Activated CD4-positive, CD25-positive, alpha-beta regulatory T cell treated with anti-CD3 and anti-CD28 coated beads, Interleukin-2, amount 50 U/mL, for 16 hours (primary cell): Measurements from ENCODE around the gene SLC43A2.

Experiments used
- DNase-seq: peaks from one replicate; pipeline ENCODE4 v3.0.0-alpha.2; 2020; ENCODE audit warnings: low read depth, low spot score

Gene SLC43A2

DNA sequence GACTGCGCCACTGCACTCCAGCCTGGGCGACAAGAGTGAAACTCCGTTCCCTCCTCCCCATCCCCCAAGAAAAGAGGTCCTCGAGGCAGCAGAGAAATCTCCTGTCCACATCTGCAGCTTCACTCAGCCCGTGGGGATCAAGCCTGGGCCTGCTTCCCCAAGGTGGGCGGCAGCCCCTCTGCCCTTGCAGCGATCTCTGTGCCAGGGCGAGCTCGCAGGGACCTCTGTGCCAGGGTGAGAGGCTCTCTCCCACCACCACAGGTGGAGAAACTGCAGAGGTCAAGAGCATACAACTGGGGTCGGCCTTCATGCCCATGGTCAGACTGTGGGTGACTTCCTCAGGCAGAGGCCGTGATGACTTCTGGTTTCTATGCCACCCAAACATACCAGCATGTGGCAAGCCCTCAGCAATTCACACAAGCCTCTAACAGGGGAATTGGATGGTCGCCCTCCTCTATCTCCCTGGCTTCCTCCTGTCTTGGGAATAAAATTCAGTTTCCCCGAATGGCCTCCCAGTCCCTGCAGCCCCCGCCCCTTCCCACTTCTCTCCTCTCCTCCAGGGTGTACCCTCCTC is 5.5 kb downstream of the SLC43A2 start:
- DNase-seq: no peak

DNA sequence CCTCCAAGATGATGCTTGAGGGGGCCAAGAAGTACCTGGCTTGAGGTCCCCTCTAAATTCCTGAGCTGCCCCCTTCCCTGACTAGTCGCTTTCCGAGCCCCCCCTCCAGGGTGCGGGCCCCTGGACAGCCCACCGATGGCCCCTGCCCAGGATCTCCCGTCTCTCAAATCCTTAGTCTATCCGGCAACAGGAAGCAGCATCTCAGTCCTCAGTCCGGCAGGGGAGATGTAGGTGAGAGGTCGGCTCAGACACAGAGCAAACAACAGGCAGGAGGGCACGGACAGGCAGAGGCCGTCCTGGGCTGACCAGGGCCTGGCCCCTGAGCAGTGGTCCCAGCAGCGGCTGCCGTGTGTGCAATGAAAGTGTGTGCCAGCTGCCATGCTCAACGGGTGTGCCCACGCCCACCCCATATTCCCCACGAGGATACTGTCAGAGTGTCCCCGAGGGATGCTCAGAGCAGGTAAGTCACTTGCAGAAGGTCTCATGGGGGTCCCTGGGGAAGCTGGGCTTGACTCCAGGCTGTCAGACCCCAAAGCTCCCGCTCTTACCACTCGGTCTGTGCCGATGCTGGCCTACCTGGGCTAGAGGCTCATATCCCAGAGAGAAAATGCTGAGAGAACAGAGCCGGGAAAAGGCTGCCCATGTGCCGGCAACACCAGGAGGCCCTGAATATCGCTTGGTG is 7.2 kb downstream of the SLC43A2 start:
- DNase-seq: no peak

DNA sequence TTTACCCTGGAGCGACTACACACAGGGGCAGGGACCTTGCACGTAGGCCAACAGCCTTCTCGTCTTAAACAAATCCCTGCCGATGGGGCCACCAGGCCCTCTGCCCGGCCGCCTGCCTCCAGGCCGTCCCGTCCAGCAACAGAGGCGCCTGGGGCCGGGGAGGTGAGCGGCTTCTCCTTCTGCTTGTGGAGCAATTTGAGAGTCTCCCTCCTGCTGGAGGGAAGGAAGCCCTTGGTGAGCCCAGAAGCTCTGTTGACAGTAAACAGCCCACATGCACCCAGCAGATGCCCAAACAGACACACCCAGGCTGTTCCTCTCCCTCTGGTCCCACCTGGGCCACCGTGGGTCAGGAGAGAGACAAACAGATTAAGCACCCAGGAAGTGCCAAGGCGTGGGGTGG is 8.1 kb downstream of the SLC43A2 start:
- no peak for DNase-seq

DNA sequence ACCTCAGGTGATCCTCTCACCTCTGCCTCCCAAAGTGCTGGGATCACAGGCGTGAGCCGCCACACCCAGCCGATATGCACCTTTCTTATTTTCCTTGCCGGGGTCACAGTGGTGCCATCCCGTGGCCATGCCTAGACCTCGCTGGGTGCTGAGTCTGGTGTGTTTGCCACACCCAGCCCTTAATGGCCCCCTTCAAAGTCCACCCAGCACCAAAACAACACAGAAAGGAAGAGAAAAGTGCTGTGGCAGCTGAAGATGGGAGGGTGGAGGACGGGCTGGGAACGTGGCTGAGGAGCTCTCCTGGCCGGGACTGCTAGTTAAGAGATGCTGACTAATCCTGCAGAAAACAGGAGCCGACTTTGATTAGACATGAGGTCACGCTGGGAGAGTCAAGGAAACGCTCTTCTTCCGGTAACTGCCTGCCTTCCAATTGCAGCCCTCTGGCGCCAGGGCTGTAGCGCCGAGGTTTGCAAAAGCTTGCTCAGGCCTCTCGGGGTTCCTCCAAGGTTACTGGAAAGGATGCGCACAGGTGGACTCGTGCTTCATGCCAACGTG is 10.9 kb downstream of the SLC43A2 start:
- no peak for DNase-seq

DNA sequence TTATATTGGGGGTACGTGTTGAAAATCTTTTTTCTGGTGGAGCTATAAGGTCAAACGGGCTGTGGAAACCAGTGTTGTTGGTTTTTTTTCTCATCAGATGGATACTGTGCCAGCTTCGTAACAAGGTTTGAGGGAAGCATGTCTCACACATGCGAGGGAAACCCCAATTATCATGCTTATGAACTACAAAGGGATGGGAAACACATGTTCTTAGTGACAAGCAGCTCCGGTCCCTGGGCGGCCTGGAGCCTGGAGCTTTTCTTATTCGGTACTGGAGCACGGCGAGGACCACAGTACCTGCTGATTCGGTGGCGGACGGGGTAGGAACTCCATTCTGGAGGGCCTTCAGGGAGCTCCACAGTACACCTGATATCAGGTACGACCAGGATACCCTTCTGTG is 12.5 kb downstream of the SLC43A2 start:
- no peak for DNase-seq

DNA sequence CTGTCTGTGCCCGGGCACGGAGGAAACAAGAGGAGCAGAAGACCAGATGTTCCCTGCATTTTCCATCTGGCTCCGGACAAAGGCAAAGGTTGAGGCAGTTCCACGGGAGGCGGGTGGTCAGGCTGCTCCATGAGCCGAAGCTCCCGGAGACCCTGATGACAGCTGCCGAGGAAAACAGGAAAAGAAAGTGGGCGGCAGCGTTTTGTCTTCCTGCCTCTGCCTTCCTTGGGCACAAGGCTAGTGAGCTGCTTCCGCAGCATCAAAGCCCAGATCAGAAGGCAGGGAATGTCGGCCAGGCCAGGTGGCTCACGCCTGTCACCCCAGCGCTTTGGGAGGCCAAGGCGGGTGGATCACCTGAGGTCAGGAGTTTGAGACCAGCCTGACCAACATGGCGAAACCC is 16.2 kb downstream of the SLC43A2 start:
- no peak for DNase-seq

DNA sequence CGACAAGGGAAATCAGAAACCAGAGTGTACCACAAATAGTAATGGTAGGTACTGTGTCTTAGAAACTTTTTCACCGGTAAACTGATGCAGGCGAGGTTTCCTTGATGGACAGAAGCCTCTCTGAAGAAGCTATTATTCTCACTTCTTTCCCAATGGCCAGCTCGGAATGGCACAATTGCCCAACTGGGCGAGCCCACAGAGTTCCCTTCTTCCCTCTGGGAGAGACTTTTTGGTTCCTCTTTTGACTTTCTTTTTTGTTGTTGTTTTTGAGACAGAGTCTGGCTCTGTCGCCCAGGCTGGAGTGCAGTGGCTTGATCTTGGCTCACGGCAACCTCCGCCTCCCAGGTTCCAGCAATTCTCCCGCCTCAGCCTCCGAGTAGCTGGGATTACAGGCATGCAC is 16.9 kb downstream of the SLC43A2 start:
- no peak for DNase-seq

DNA sequence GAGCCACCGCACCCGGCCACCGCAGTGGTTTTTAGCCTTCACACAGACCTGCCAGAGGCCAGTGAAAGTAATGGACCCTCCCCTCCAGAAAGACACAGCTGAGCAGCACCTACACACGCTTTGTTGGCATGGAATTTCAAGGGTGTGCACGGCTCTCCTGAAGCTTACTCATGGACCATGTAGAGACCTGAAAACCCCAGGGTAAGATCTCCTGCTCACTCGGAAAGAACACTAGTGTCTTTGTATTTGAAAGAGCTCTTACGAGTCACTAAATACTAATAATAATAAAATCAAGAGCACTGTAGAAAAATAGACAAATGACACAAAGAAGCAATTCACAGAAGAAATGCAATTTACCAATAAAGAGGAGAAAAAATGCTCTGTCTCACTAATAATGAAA is 20.0 kb downstream of the SLC43A2 start:
- DNase-seq: no peak

DNA sequence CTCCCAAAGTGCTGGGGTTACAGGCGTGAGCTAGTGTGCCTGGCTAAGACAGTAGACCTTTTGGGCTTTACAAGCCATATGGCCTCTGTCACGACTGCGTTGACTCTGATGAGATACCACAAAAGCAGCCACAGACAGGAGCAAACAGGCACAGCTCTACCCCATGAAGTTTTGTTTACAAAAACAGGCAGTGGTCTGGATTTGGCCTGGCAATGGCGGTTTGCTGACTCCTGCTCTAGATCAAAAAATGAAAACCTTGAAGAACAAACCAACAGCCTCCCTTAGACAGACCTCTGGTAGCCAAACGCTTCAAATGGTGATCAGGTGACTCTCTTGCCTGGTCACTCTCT is 20.7 kb downstream of the SLC43A2 start:
- no peak for DNase-seq

DNA sequence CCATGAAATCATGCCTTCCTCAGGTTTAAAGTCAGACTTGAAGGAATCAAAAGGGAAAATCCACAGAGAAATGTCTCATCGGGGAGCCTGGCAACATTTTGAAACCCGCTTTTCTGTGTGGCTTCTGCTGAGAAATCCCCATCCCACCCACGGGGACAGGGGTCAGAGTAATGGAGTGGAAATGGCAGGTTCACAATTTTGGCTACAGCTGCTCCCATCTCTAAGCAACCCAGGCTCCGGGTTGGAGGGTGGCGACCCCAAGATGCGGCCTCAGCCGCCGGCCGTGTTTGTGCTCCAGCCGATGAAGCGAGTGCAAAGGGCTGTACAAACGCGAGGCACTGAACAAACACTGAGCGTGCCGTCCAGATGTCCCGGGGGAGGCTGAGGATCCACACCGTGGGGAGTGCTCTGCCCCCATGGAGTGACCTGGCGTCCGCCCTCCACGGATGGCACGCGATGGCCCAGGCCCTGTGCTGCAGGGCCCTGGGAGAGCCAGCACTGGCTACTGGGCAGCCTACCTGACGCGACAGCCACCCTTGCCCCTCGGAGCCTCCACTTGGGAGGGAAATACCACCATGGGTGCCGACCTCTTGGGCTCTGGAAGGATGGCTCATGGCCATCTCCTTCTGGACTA is 22.2 kb downstream of the SLC43A2 start:
- DNase-seq: no peak

DNA sequence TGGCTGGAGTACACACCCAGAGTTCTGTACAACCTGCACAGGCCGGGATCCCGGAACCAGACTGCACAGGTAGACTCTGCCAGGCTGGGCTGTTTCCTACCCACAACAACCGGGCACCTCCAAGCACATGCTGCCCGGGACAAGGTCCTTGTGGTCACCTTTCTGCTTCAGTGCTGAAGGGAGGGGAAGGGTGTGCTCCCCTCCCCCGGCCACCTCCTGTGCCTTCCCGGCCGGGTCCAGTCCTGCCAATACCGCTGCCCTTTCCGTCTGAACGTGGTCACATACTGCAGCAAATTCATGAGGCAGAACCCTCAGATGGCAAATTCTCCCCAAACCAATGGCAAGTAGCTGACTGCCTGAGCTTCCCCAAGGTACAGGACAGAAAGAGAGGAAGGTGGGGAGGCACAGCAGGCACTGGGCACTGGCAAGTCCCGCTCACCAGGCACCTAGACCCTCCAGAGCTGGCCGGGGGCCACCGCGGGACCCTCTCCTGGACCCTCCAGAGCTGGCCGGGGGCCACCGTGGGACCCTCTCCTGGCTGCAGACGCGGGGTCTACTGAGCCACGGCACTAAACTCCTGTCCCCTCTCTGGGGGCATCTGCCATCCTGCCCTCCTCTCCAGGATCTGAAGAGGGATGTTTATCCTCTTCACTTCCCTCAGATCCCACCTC is 22.8 kb downstream of the SLC43A2 start:
- no peak for DNase-seq

DNA sequence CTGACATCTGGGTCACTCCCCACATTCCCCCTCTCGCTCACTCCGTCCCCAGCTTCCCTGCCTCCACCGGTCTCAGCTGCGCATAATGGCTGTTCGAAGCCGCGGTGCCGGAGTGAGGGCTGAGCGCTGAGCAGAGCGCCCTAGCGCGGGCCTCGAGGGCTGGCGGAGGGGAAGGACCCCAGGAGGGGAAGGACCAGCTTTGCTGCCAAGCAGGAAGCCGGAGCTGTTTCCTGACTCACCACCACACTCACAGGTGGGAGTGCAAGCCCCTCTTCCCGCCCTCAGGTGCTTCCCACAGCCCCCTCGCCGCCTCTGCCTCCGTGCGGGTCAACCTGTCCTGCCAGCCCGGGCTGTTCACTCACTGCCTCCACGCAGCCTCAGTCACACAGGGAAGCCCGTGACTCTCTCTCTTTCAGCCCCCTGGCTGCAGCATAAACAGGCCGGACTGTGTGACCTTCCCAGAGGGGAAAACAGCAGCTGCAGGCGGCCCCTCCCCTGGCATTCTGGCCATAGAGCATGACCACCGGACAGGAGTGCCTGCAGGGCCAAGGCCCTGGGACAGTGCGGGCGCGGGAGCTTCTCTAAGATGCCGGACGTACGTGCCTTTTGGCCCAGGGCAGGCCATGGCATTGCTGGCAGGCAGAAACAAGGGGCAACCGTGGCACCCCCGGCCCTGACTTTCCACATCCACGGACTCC is 23.7 kb downstream of the SLC43A2 start:
- DNase-seq: no peak

DNA sequence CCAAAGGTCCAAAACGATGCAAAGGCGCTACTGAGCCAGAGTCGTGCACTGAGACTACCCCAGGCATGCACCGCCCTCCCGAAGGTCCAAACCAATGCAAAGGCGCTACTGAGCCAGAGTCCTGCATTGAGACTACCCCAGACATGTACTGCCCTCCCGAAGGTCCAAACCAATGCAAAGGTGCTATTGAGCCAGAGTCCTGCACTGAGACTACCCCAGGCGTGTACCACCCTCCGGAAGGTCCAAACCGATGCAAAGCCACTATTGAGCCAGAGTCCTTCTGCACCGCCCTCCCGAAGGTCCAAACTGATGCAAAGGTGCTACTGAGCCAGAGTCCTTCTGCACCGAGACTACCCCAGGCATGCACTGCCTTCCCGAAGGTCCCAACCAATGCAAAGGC is 27.1 kb downstream of the SLC43A2 start:
- DNase-seq: no peak

DNA sequence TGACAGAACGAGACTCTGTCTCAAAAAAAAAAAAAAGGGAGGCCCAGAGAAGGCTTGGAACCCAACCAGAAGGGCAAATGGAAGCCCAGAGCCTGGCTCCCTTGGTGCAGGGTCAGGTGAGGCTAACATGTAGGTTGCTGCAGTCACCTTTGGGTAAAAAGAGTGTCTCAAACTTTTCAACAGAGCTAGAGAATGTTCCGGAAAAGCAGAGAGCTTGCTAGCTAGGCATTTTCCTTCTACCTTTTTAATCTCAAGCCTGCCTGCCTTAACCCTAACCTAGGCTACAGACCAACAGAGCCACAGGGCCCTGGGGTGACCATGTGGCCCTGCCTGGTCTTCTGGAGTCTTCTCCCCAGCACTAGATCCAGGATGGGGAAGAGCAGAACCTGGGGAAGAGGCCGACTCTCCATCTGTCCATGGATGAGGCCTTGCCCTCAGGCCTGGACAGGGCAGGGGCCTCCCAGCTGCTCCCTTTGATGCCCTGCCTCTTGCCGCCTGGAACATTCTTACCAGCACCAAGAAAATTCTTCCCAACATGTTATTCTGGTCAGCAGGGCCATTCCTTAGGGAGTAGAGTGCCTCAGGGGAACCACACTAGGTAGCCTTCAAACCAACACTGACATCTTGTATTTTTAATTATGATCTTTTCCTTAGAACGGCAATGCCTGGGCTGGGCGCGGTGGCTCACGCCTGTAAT is 30.1 kb downstream of the SLC43A2 start:
- DNase-seq: no peak

DNA sequence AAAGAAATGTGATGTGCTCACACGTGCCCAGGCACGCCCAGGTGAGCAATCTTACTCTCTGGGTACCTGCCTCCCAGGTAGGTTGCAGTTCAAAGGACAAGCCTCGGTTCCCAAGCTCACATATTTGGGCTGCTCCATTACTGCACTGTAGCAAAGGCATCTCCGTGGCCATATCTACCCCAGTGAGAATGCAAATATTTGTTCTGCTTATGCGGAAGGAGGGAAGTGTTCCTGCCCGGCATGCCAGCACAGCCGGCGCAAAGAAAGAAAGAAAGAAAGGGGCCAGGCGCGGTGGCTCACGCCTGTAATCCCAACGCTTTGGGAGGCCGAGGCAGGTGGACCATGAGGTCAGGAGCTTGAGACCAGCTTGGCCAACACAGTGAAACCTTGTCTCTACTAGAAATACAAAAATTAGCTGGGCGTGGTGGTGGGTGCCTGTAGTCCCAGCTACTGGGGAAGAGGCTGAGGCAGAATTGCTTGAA is 30.7 kb downstream of the SLC43A2 start:
- no peak for DNase-seq

DNA sequence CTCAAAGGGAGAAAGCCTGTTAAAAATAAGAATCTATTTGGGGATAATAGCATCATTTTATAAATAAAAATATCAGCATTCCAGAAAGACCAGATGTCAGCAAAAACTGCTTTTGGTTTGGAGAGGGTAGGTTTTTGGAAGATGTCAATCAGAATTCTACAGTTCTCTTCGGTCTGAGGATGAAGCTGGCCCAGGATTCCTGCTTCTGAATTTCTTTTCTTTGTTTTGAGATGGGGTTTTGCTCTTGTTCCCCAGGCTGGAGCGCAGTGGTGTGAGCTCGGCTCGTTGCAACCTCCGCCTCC is 35.1 kb downstream of the SLC43A2 start:
- DNase-seq: no peak

DNA sequence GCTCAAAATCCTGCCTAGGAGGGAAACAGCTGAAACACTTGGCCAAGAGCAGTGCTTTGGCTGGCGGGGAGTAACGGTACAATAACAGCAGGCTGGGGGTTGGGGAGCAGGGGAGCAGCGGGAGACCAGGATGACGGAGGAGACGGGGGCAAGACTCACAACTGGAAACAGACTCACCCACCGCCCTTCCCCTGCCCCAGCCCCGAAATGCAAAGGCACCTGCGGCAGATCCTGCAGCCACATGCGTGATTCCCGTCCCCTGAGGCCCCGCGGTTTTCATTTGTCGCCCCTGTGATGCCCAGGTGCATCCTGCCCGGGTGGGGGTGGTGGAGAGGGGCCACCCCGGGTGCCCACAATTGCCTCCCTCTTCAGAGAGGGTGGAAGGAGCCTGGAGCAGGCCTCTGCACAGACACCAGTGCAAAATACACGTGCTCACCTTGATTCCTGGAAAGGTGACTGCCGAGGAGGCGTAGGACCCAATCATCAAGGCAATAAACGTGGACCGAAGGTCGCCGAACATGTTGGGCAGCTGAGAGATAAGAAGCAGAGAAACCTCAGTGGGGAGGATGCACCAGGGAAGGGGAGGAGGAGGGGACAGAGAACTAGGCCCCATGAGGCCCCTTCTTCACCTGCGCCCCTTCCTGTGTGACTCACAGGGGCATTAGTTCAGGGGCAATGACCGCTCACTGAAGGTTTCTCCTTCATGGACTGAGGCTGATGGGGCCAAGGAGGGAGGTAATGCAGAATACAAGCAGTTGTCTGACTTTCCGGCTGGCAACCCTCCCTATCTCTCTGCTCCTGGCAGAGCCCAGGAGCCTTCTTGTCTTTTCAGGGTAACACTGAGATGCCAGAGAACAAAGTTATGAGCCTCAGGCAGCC is 35.6 kb downstream of the SLC43A2 start:
- DNase-seq: no peak

DNA sequence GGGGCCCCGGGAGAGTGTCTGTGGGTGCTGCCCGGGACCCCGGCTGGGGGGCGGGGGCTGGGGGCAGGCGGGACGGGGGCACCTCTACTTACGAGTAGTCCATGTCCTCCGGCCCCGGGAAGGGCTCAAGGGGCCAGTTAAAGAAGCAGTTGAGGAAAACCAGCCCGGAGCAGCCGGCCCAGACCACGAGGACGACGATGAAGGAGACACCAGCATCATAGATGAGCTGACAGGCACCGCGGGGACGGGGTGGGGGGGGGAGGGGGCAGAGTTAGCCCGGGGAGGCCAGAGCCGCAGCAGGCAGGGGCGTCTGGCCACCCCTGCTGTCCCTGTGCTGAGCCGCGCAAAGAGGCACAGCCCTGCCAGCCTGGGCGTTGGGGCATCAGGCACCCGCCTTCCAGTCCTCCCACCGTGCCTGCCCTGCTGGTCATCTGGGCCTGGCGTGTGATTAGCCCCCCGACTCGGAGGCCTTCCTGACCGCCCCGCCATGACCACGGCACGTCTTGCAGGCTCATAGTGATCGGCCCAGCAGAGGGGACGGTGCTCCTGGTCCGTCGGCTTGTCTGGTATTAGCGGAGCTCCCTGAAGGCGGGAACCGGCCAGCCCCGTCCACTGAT is 37.1 kb downstream of the SLC43A2 start:
- no peak for DNase-seq

DNA sequence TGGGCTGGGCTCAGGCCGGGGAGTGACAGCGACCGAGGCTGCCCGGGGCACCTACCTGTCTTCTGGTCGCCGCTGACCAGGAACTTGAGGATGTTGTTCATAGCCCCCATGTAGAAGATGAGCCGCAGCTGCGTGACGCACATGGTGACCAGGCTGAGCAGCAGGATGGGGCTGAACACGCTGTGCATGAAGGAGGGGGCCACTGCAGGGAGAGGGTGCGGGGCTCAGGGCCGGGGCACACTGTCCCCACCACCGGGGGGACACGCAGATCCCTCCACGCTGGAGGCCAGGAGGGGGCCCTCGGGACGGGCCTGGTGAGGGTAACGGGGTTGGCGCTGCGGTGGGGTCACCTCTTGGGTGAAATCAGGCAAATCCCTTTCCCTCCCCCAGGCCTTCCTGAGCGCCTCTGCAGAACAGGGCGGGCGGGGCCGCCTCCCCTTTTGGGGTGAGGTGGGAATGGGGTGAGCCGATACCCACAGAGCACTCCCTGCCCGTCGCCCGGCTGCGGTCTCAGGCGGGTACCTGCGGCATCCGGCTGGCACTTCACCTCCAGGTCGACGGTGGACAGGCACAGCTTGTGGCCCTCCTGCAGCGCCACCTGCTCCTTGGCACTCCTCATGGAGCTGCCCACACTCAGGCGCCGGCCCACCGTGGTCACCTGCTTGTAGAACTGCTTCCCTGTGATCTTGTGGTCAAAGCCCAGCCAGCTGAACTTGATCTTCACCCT is 37.7 kb downstream of the SLC43A2 start:
- DNase-seq: no peak
